OCI-LY3 (cell line): ENCODE measurements around the gene PUDP.

Experiments used
- CTCF ChIP-seq: fragments of 200-600, 300-600 bp; sonication (generic); IDR thresholded peaks from 2 replicates; pipeline ENCODE4 v1.5.1; 2014; ENCODE audit warnings: antibody characterized with exemption, low read length, low read depth
- EZH2phosphoT487 ChIP-seq: fragments of 200-600 bp; shearing (Covaris generic); IDR thresholded peaks from 2 replicates; pipeline ENCODE4 v1.6.1; 2018; ENCODE audit warnings: antibody characterized with exemption, mixed run types, low read depth

- no peak for TF ChIP-seq CTCF
- no peak for TF ChIP-seq EZH2phosphoT487
Observed at GRCh38 chrX:7179446-7179845, 31.5 kb upstream of the PUDP start.
